Sigmoid colon (tissue), 7 donors: ENCODE data around the gene CAMSAP3. TPM values are rescaled to one million over a fixed set of nuclear protein-coding genes. Genes with fewer than 3 reads are reported as not detected.
A peak's percentile ranks its signal among the peaks of the same experiment; 100 is the strongest.

Source experiments
- DNase-seq: peaks from one replicate; pipeline ENCODE4 v3.0.0-alpha.2; 2019
- H3K27ac ChIP-seq, 4 donors: fragments of 200-600 bp; sonication (generic); one replicate each; pipeline ENCODE4 v1.5.1; 2016 to 2019; ENCODE audit warnings: mild to moderate bottlenecking in 1 of 4
- H3K27me3 ChIP-seq, 3 donors: fragments of 200-600 bp; sonication (generic); one replicate each; pipeline ENCODE4 v1.5.1; 2019; ENCODE audit warnings: mild to moderate bottlenecking in 1 of 3
- H3K36me3 ChIP-seq, 4 donors: fragments of 200-600 bp; sonication (generic); one replicate each; pipeline ENCODE4 v1.5.1; 2016 to 2019
- H3K4me1 ChIP-seq, 4 donors: fragments of 200-600 bp; sonication (generic); one replicate each; pipeline ENCODE4 v1.5.1; 2017 to 2019
- H3K4me3 ChIP-seq, 4 donors: fragments of 200-600 bp; sonication (generic); one replicate each; pipeline ENCODE4 v1.5.1; 2017 to 2019; ENCODE audit warnings: mild to moderate bottlenecking in 2 of 4, moderate library complexity in 1 of 4
- H3K9me3 ChIP-seq, 4 donors: fragments of 200-600 bp in 3 of 4; sonication (generic) in 3 of 4; one replicate each; pipeline versions ENCODE4 v1.5.1 to v1.6.1; 2013 to 2019
- EP300 ChIP-seq, 4 donors: sonication (generic); formaldehyde crosslinking; IDR thresholded peaks; one replicate each; pipeline ENCODE4 v1.6.1; 2017; ENCODE audit warnings: antibody characterized with exemption in 4 of 4
- POLR2A ChIP-seq, 2 donors: fragments of 450-650 bp; IDR thresholded peaks; one replicate each; pipeline ENCODE4 v1.6.1; 2016; ENCODE audit warnings: antibody characterized with exemption in 2 of 2, mild to moderate bottlenecking in 2 of 2, moderate library complexity in 2 of 2
- POLR2AphosphoS5 ChIP-seq, 4 donors: sonication (generic); formaldehyde crosslinking; IDR thresholded peaks; one replicate each; pipeline ENCODE4 v1.6.1; 2017; ENCODE audit warnings: antibody characterized with exemption in 4 of 4
- whole genome bisulfite sequencing, 2 donors: extraction: QIAGEN DNeasy Blood & Tissue Kit; methylation state at CpG; one replicate each; pipeline ENCODE4 v1.1.7; 2013; 5-methylcytosine and 5-hydroxymethylcytosine counted together
- intact Hi-C: fragments of 100-400 bp; cut with DNase I; formaldehyde crosslinking; loops from one replicate; pipeline ENCODE4 v1.15.1; 2023
- polyA plus RNA-seq, 3 donors: library from polyadenylated mRNA; stranded (reverse); fragments of 200-250 nt; gene quantifications; one replicate each; pipeline ENCODE4 v1.2.3, GENCODE V29; 2013
- total RNA-seq, 4 donors: library from RNA; depleted of rRNA; stranded (reverse); fragments of >200 nt; gene quantifications; one replicate each; pipeline ENCODE4 v1.1.0, GENCODE V29; 2016
- TF ChIP-seq, protein P1 (sequence below), 4 experiments: fragments of 450-650 bp in 3 of 4; fragments of 200-600 bp in 1 of 4; IDR thresholded peaks; one replicate each; pipeline ENCODE4 v1.5.1; 2016 to 2019; ENCODE audit warnings: antibody characterized with exemption in 4 of 4, mild to moderate bottlenecking in 3 of 4, moderate library complexity in 2 of 4
- donor health status: healthy with polysubstance abuse.
- donor health status: Bipolar disorder and iron deficiency.
- donor health status: healthy.

The CAMSAP3 gene
- total and polyA plus RNA-seq, 7 donors, result under 0.01 to 37.2 (median 7.9) TPM; not detected in 1

- peaks cover 0 to 11% (median 11%) of the 10 kb centered on the region in 4 donors for H3K4me1 ChIP-seq
- intact Hi-C loops, result no loop called here
- 94 to 96% methylated on average over 41 of the region's 41 CpGs for WGBS, 2 donors
- no peak for TF ChIP-seq POLR2AphosphoS5 (IDR thresholded peaks at IDR 0.05)
- no peak for TF ChIP-seq POLR2A (IDR thresholded peaks at IDR 0.05)
- TF ChIP-seq EP300 (IDR thresholded peaks at IDR 0.05), result no peak
- TF ChIP-seq, protein P1, sequence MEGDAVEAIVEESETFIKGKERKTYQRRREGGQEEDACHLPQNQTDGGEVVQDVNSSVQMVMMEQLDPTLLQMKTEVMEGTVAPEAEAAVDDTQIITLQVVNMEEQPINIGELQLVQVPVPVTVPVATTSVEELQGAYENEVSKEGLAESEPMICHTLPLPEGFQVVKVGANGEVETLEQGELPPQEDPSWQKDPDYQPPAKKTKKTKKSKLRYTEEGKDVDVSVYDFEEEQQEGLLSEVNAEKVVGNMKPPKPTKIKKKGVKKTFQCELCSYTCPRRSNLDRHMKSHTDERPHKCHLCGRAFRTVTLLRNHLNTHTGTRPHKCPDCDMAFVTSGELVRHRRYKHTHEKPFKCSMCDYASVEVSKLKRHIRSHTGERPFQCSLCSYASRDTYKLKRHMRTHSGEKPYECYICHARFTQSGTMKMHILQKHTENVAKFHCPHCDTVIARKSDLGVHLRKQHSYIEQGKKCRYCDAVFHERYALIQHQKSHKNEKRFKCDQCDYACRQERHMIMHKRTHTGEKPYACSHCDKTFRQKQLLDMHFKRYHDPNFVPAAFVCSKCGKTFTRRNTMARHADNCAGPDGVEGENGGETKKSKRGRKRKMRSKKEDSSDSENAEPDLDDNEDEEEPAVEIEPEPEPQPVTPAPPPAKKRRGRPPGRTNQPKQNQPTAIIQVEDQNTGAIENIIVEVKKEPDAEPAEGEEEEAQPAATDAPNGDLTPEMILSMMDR (IDR thresholded peaks at IDR 0.05), result no peak
- no peak overlapping the region for H3K27ac ChIP-seq
- no peak overlapping the region for H3K4me3 ChIP-seq
- peaks cover 6 to 54% (median 25%) of the 10 kb centered on the region in 4 donors for H3K36me3 ChIP-seq
- no peaks in the 10 kb centered on the region for H3K9me3 ChIP-seq
- no peak for DNase-seq
- H3K27me3 ChIP-seq, result no peaks in the 10 kb centered on the region
Observed at GRCh38 chr19:7550169-7550770, 45.4 kb upstream of the CAMSAP3 start.

DNA sequence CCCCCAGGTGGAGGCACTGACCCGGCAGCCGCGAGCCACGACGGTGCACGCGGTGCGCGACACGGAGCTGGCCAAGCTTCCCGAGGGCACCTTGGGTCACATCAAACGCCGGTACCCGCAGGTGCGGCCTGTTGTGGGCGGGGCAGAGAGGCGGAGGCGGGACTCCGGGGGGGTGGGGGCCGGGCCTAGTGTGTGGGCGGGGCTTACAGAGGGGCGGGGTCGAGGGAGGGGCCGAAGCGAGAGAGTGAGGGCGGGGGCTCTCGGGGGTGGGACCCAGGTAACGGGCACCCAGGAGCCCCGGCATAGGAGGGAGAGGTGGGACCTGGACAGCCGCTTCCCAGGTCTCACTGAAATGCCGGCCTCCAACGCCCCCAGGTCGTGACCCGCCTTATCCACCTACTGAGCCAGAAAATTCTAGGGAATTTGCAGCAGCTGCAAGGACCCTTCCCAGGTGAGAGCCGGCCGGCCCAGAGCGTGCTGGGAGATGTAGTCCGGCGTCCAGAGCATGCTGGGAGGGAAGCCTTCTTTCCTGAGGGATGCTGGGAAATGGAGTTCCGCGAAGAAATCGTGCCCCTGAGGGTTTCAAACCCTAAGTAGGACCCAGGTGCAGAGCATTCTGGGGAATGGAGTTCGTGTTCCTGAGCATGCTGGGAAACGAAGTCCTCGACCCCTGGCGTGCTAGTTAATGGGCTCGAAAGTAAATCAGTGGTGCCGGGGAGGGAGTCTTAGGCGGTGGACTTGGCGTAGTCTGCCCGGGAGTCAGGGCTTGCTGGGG is 44.5 kb upstream of the CAMSAP3 start:
- intact Hi-C loops, result loop anchor here (1.0 kb wide), 1 partner anchor 16 kb away; the partner anchor contains the start of gene PNPLA6
- H3K27ac ChIP-seq, result peak overlapping the region; percentile 46 to 62 (median 58)
- no peaks in the 10 kb centered on the region for H3K9me3 ChIP-seq
- peaks cover 6 to 54% (median 27%) of the 10 kb centered on the region in 4 donors for H3K36me3 ChIP-seq
- peak; percentile 90 for DNase-seq
- peaks cover 0 to 11% (median 11%) of the 10 kb centered on the region in 4 donors for H3K4me1 ChIP-seq
- H3K4me3 ChIP-seq, result peak overlapping the region; percentile 7 to 38 (median 30)
- TF ChIP-seq POLR2AphosphoS5 (IDR thresholded peaks at IDR 0.05) (peak in 1 of 4 donors; percentile 44), EP300 (IDR thresholded peaks at IDR 0.05) (no peak)
- WGBS, 2 donors, result 17 to 41% methylated on average over 51 of the region's 51 CpGs
- H3K27me3 ChIP-seq, result no peaks in the 10 kb centered on the region

DNA sequence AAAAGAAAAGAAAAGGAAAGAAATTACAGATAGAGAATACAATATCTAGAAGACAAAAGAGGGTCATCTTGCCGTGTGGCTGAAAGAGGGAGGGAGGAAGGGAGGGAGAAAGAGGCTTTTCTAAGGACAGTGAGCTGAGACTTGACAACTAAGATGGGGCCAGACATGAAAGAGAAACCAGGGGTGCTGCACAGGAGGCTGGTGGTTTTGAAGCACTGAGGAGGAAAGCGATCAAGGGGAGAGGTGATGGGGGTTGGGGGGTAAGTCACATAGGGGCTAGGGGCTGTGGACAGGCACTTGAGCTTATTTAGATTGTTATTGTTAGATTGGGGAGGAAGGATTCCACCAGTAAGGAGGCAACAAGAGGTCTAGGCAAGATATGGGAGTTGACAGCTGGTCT is 42.9 kb upstream of the CAMSAP3 start:
- intact Hi-C loops, result no loop called here
- Histone ChIP-seq H3K4me1 (peaks cover 0 to 11% (median 11%) of the 10 kb centered on the region in 4 donors), H3K36me3 (peaks cover 19 to 67% (median 42%) of the 10 kb centered on the region in 4 donors), H3K4me3 (no peak overlapping the region), H3K9me3 (no peaks in the 10 kb centered on the region), H3K27me3 (no peaks in the 10 kb centered on the region), H3K27ac (no peak overlapping the region)
- DNase-seq, result no peak
- 61 to 94% methylated on average over 2 of the region's 2 CpGs for WGBS, 2 donors
- TF ChIP-seq, protein P1 (IDR thresholded peaks at IDR 0.05), result no peak
- TF ChIP-seq POLR2A (IDR thresholded peaks at IDR 0.05), result no peak
- no peak for TF ChIP-seq EP300 (IDR thresholded peaks at IDR 0.05)
- no peak for TF ChIP-seq POLR2AphosphoS5 (IDR thresholded peaks at IDR 0.05)

- Histone ChIP-seq H3K27me3 (no peaks in the 10 kb centered on the region), H3K4me1 (peaks cover 0 to 11% (median 11%) of the 10 kb centered on the region in 4 donors), H3K9me3 (no peaks in the 10 kb centered on the region), H3K36me3 (peaks cover 30 to 82% (median 59%) of the 10 kb centered on the region in 4 donors), H3K27ac (no peak overlapping the region), H3K4me3 (no peak overlapping the region)
- intact Hi-C loops, result no loop called here
- TF ChIP-seq POLR2A (IDR thresholded peaks at IDR 0.05) (no peak), EP300 (IDR thresholded peaks at IDR 0.05) (no peak), POLR2AphosphoS5 (IDR thresholded peaks at IDR 0.05) (no peak)
- TF ChIP-seq, protein P1 (IDR thresholded peaks at IDR 0.05), result no peak
- WGBS, 2 donors, result 93 to 94% methylated on average over 28 of the region's 28 CpGs
- DNase-seq, result no peak
Observed at GRCh38 chr19:7554565-7554964, 41.1 kb upstream of the CAMSAP3 start.
